HG03575 (cell line): ENCODE data around the gene ZCCHC2.

Experiments
- ATAC-seq: cut with Tn5 transposase; IDR thresholded peaks from one replicate; pipeline ENCODE4 v1.9.1; 2021; ENCODE audit not compliant: unreplicated experiment, insufficient number of reproducible peaks, low FRiP score; ENCODE audit errors: extremely low read depth

The ZCCHC2 gene

DNA sequence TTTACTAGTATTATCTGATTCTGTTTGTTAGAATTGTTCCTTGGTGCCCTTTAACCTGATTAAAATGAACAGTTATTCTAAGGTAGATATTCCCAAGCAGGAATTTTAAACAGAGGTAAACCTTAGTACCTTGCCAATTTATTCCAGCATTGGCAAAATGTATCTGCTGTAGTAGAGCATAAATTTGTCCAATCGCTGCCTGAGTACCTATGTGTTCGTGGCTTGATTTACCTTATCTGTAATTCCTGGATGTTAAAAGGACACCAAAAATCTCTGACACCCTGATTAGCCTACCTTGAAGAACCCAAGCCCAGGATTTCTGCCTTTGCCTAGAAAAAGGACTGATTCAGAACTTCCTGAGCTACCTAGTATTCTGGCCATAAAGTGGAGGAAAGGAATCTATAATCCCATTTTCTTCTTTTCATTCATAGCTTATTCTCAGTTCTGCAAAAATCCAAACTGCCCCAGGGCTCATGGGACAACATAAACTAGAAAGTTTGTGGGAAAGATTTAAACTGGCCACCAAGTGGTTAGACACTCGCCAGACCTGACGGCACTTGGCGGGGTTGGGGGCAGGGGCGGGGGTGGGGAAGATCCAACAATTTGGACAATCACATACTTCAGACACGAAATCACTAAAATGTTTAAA, 16.2 kb upstream of the ZCCHC2 start:
- ATAC-seq = no peak

DNA sequence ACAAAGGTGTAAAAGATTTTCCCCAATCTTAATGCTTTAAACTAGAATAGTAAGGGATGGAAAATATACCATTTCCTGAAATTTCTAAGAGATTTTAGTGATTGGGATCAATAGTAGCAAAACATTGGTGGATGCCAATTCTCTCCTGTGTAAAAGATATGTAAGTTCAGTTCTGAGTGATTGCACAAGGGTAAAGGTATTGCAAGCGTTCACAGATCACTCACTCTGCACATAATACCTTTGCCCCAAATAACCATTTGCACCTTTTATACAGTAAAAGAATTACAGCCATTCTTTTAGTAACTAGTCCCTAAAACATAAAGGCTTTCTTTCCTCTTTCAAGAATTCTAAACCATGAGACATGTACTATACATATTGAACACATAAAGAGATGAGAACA, 13.0 kb upstream of the ZCCHC2 start:
- no peak for ATAC-seq

DNA sequence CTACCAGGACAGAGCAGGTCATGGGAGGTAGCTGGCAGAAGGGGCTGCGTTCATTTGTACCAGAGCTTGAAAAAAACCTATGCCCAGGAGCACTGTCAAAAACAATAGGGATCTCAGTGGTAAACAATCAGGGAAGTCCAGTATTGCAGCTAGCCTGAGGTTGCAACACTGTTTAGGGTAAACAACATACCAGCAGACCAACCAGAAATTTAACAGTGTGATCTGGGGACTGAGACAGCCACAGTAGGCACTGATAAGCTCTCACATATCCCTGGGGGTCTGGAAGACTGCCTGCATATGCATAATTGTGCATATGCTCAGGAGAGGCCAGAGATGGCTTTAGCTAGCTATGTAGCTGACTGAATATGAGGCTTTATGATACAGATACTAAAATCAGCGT, 12.0 kb upstream of the ZCCHC2 start:
- ATAC-seq = no peak

DNA sequence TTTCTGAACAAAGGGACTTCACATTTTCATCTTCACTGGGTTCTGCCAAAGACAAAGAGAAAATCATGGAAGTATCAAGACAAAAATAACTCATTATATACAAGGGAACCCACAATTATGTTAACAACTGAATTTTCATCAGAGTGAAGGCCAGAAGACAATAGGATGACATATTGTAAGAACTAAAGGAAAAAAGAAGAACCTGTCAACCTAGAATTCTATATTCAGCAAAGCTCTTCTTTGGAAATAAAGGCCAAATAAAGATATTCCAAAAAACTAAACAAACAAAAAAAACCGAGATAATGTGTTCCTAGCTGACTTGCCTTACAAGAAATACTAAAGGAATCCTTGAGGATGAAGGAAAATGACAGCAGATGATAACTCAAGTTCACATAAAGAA, 10.3 kb upstream of the ZCCHC2 start:
- no peak for ATAC-seq

- no peak for ATAC-seq
These were observed 9.8 kb upstream of the ZCCHC2 start for GRCh38 chr18:62512996-62513395.

GRCh38 chr18:62514570-62514969, 8.3 kb upstream of the ZCCHC2 start:
- ATAC-seq = no peak

- ATAC-seq = no peak
These were observed 6.6 kb upstream of the ZCCHC2 start for GRCh38 chr18:62516242-62516641.

DNA sequence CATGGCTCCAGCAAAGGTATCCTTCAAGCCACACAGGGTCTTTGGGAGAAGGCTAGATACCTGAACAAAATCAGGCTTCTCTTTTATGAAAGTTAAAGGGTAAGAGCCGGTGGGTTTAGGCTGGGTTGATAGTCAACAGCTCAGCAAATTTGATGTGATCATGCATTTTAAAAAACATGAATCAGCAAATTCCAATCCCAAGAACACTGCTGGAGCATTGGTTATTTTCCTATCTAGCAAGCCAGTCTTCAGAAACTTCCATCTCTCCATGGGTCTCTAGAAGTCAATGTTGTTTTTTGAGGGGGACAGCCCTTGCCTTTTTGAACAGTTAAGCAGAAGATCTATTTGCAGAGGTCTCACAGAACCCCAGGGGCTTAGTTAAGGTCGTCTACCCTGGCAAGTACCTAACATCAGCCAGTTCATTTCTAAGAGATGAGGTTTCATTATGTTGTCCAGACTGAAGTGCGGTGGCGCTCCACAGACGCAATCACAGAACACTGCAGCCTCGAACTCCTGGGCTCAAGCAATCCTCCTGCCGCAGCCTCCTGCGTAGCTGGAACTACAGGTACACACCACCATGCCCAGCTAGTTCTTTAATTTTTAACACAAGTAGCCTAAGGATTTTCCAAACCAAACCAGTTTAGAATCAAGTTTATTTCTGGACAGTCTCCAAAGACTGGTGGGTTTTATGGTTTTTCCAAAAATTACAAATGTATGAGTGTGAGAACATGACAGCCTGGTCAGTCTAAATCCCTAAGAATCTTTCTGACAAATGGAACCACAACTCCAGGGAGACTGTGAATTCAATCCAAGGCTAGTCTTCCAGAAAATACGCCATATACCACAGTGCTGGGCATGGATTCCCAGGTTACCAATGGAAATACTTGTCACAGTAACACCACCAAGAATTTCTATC, 4.1 kb upstream of the ZCCHC2 start:
- no peak for ATAC-seq

DNA sequence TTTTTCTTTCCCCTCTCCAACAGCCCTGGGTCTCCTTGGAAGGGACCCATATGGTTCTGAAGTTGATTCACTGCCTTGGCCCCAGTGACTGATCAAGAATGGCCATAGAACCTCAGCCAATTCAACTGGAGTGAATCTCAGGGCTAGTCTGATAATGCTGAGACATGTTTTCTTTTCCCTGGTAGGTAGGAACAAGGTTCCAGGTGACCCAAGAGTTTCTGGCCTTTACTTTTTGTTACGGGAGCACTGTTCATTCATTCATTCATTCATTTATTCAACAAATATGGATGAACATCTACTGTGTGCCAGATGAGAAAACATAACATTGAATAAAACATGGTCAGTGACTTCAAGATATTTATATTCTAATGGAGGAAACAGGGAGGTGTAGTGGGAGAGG, 3.1 kb upstream of the ZCCHC2 start:
- no peak for ATAC-seq

DNA sequence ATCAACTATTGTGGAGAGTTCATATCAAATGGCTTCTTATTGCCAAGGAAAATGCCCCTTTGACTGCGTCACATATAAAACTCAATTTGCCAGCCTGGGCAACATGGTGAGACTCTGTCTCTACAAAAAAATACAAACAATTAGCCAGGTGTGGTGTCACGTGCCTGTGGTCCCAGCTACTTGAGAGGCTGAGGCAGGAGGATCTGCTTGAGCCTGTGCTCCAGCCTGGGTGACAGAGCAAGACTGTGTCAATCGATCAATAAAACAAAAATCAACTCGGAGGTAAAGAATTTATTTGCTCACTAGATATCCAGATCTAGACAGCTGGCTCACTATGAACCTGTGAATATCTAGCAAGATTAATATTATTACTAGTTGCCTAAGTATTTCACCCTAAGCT, 1.7 kb upstream of the ZCCHC2 start:
- ATAC-seq = no peak

GRCh38 chr18:62521593-62521992, 1.2 kb upstream of the ZCCHC2 start:
- no peak for ATAC-seq

GRCh38 chr18:62522178-62522503, 684 bp upstream of the ZCCHC2 start:
- no peak for ATAC-seq

DNA sequence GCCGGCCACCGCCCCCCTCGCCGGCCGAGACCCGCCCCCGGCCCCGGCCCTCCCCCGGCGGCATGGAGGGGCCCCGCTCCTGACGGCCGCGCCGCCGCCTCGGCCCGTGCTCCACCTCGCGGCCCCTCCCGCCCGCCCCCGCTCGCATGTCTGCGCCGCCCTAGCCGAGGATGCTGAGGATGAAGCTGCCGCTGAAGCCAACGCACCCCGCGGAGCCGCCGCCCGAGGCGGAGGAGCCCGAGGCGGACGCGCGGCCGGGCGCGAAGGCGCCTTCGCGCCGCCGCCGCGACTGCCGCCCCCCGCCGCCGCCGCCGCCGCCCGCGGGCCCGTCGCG, 397 bp downstream of the ZCCHC2 start:
- no peak for ATAC-seq

GRCh38 chr18:62523631-62524439, 1.0 kb downstream of the ZCCHC2 start:
- ATAC-seq = no peak

DNA sequence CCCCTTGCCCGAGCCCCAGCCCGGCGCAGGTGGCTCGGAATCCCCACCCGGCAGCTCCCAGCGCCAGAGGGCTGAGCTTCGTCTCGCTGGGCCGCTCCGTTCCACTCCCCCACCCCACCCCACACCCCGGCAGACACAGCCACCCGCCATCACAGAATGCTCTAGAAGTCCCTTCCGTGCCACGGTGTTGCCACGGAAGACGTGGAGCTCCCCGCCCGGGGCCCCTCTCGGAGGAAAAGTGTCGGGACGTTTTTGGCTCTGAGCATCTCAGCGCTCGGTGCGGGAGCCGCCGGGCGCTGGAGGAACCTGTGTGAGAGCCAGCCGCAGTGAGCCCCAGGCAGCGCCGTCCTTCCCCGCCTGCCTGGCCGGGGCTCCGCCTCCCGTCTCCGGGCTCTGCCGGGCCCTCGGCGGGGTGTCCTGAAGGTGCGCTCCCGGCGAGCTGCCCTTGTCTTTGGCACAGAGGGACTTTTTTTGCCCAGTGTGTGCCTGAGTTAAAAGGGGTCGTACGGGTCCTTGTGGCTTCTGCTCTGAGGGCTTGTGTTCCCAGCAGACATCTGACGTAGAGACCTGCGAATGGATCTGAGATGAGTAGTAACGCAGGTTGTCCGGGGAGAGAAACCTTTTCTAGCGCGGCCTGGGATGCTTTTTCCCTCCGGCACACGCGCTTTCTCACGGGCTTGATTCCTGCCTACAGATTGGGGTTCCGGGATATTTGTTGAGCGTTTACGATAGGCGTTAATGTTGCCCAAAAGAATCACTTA, 1.8 kb downstream of the ZCCHC2 start:
- no peak for ATAC-seq

GRCh38 chr18:62525608-62526007, 2.8 kb downstream of the ZCCHC2 start:
- no peak for ATAC-seq

GRCh38 chr18:62526098-62527025, 3.5 kb downstream of the ZCCHC2 start:
- no peak for ATAC-seq

DNA sequence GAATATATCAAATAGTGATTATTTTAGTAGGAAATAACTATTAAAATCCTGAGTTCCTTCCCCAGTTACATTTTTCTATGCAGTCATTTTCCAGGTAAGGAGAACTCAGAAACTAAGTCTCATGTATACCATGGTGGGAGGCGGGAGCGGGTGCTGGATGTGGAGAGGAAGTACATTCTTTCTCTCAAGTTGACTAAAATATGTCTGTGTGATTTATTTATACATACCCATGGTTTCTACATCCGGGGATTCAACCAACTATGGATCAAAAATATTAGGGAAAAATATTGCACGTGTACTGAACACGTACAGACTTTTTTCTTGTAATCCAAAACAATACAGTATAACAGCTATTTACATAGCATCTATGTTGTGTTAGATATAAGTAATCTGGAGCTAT, 6.8 kb downstream of the ZCCHC2 start:
- no peak for ATAC-seq
